Fibroblast of upper back skin (primary cell): ENCODE results near the gene HOXD13.

Experiments
- DNase-seq: peaks from one replicate; pipeline ENCODE4 v3.0.0-alpha.2; 2013

The HOXD13 gene

DNA sequence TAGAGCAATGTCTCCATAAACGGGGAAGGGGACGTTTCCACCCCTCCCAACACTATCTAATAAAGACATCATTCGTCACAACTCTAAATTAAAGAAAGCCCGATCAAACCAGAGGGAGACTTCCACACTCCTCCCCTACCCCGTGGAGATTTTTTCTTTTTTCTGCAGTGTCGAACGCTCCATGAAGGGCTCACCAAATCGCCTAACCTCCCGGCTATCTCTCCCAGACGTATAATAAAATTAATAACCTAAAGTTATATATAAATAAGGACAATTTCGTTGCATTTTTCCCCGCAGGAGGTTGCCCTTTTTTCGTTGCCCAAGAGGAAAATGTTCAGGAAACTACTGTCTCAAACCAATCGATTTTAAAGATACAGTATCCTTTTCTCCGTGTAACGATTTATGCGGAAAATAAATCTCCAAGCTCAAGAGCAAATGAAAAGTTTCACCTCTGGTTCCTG lies 11.1 kb upstream of the HOXD13 start:
- DNase-seq: no peak

GRCh38 chr2:176081837-176082524 lies 10.5 kb upstream of the HOXD13 start:
- DNase-seq: no peak

GRCh38 chr2:176082525-176082823 lies 10.0 kb upstream of the HOXD13 start:
- DNase-seq: no peak

- DNase-seq: no peak
These were observed 9.4 kb upstream of the HOXD13 start for GRCh38 chr2:176082824-176083751.

DNA sequence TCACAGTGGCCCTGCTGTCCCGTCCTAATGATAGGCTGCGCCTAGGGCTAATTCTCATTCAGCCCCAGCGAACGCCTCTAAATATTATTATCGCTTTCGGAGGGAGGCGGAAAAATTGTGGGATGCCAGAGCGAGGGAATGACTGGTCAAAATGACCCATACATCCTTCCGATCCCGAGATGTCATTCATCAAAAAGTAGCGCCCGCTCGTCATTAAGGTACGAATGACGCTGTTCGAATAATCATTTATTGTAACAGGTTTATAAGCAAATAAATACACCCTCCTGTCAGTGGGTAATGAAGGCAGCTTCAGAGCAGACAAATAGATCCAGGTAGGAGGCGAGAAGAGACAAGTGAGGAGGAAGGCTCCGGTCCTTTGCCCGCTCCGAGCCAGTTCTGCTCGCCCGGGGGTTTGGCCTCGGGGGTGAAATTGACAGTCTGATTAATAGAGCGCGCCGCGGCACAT lies 8.7 kb upstream of the HOXD13 start, which contains the start of gene EVX2:
Gene EVX2 (minus strand): TSS at position 167 of the 466 bp plus-strand sequence. CDS start 186 bp downstream, outside the sequence.
- DNase-seq: no peak

- no peak for DNase-seq
These were observed 7.9 kb upstream of the HOXD13 start for GRCh38 chr2:176084611-176085119.

DNA sequence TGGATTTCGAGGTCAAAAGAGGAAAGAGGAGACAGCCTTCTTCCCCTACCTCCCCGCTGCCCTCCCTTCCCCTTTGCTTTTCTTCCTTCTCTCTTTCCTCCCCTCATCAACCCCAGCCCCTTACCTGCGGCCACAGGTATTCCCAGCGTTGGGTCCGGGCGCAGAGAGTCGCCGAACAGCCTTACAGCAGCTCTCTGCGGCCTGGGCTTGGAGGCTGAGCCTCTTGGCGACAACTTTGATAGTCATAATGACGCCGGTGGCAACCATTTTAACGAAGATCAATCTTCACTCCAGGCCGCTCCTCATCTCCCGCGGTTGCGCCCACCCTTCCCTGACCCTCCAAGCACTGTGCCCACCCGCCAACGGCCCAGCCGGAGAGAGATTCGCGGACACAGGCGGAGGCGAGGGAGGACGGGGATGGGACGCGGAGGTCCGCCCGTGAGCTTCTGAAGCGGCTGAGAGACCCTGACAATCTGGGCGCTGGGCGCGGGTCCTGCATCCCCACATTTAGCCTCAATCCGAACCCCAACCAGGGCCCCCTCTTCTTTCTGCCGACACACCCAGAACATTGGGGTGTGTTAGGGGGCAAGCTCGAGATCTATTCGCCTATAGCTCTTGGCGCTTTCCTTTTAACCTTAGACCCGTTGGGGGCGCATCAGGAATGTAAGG lies 7.3 kb upstream of the HOXD13 start:
- no peak for DNase-seq

DNA sequence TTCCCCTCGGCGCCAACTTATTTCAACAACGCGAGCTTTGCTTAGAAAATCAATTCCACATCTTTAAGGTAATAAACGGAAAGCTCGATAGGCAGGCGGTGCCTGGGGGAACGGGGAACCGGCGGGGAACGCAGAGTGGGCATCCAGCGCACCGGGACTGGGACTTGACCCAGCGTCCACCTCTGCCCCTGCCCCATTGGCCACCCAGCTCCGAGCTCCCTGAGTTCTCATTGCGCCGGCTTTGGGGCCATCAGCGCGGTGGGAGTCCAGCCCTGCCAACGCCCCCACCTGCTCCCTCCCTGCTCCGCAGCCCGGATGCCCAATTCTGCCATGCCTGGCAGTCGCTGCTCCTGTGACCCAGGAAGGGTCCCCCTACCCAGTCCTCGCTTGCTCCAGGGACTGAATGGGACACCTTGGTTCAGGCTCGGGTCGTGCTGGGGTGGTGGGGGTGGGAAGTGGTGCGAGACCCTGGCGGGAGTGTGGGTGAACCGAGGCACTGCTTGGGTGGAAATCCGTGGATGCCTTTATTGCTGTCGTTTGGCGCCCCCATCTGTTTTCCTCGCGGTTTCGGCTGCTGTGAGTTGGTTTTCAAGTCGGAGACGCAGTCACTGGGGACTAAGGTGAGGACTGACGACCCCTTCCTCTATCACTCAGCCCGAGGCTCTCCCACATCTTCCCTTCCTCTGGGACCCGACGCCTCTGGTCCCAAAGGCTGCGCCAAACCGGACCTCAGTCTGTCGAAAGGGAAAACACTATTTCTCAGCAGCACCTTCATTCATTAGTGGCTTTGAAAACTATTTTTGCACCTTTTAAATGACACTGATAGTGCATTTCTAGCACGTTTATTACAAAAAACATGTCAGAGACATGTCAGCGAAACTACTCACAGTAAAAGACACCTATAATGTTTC lies 6.4 kb upstream of the HOXD13 start:
- DNase-seq: peak; percentile 34

DNA sequence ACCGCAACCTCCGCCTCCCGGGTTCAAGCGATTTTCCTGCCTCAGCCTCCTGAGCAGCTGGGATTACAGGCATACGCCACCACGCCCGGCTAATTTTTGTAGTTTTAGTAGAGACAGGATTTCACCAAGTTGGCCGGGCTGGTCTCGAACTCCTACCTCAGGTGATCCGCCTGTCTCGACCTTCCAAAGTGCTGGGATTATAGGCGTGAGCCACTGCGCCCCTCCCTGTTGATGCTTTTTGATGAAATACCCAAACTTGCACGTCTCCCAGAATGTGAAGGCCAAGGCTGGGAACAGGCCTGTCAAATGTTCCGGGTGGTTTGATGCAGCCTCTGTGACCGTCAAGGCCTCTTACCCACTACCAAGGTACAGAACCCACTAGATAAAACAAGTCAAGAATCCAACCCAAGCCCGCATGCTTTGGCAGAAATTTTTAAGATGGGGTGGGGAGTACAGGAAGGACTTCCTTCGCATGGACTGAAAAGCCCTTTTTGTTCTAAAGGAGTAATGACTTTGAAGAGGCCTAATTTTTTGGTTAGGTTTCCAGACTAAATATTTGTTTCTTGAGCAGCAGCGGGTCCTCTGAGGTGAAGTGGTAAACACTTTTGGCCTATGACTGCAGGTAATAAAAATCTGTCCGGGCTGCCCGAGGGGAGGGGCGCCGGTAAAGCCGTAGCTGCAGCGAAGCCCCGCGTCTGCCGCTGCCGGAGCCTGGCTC lies 5.0 kb upstream of the HOXD13 start:
- DNase-seq: no peak

- peak; percentile 45 for DNase-seq
These were observed 4.2 kb upstream of the HOXD13 start for GRCh38 chr2:176088048-176088936.

- no peak for DNase-seq
These were observed 3.3 kb upstream of the HOXD13 start for GRCh38 chr2:176088937-176089842.

DNA sequence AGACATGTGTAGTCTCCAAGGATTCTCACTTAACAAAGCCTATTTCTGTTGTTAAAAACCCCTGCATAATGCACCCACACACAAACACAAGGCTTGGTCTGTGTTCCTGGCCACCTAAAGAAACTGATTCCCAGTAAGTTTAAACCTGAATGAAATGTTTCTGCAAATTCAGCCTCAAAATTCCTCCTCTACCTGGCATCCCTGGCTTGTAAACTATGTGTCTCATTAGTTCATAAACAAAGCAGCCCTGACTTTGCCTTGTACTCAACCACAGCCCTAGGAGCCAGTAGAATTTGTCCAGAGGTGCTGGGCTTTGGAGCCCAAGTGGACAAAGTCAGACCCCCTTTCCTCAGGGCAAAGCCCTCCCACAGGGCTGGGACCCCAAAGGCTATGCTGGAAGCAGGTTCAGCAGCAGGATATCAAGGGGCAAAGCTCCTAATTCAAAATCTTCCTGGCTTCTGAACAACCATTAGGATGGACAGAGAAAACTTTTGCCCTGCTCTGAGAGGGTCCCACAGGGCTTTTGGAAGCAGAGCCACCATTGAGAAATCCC lies 2.6 kb upstream of the HOXD13 start:
- DNase-seq: no peak

- no peak for DNase-seq
These were observed 1.7 kb upstream of the HOXD13 start for GRCh38 chr2:176090862-176091261.

DNA sequence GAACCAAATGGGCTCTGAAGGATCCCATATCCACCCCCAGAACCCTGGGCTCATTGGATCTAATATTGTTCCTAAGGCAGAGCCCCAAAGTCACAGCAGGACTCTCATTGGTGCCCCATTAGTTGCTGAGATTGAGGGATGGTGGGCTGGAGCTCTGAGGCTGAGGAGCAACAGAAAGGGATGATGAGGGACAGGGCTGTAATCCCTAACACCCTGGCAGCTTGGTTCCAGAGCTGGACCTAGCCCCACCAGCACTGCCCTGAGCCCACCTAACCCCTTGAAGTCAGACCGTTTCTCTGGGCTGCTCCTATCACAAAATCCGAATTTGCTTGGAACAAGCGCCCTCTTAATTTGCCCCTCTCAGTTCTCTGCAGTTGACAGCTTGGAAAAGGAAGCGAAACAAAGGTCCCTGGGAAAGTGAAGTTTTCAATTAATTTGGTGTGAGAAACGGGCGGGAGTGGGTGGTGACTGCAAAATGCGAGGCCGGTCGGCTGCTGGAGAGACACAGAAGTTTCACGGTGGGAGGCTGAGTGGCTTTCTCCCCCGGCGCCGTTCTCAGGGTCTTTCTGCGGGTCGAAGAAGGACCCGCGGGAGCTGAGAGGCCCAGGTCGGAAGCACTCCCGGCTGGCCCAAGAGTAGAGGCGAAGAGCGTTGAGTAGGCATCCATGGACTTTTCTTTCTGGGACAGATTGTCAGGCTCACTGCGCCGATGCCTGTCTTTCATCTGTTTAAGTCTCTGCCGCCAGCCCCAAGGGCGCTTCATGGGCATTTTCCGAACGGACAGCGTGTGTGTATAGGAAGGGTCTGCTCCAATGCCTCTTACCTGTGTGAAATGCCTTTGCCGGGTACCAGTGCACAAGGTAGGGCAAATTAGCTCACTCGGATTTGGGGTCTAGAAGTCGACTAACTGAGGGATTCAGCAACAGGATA lies 927 bp upstream of the HOXD13 start:
- DNase-seq: no peak

- DNase-seq: no peak
These were observed 800 bp downstream of the HOXD13 start for GRCh38 chr2:176093145-176093897.

DNA sequence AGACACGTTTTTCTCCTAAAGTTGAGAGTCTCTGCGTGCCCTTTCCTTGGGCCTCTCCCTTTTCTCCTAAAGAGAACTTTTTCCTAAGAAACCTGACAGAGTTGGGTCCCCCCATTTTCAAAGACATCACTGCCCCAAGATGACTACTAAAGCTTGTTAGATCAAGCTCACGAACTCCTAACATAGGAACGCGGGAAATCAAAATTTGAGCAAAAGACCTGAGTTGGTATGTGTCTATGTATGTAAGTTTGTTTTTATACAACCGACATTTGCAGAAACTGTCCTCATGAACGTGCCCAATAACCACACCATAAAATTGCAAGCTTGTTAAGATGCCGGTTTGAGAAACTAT lies 1.4 kb downstream of the HOXD13 start:
- no peak for DNase-seq

- DNase-seq: no peak
These were observed 1.8 kb downstream of the HOXD13 start for GRCh38 chr2:176094349-176094748.
